Upper lobe of left lung (tissue), 6 donors: Measurements from ENCODE around the gene MSH4. TPM values are rescaled to one million over a fixed set of nuclear protein-coding genes. Genes with fewer than 3 reads are reported as not detected.

Experiments
- ATAC-seq, 2 donors: fragments of 200-7000 bp; cut with Tn5 transposase; one replicate each; pipeline ENCODE4 v1.9.1; 2022; ENCODE audit warnings: mild to moderate bottlenecking in 2 of 2, moderate library complexity in 2 of 2; ENCODE audit not compliant: low FRiP score in 2 of 2
- DNase-seq, 2 donors: peaks; one replicate each; pipeline ENCODE4 v3.0.0-alpha.2; 2019 to 2020
- H3K27ac ChIP-seq, 4 donors: fragments of 200-600 bp; sonication (generic); one replicate each; pipeline ENCODE4 v1.5.1; 2016 to 2019
- H3K27me3 ChIP-seq, 4 donors: fragments of 200-600 bp; sonication (generic); one replicate each; pipeline ENCODE4 v1.5.1; 2017 to 2019
- H3K36me3 ChIP-seq, 4 donors: fragments of 200-600 bp; sonication (generic); one replicate each; pipeline ENCODE4 v1.5.1; 2016 to 2019
- H3K4me1 ChIP-seq, 4 donors: fragments of 200-600 bp; sonication (generic); one replicate each; pipeline ENCODE4 v1.5.1; 2018 to 2019
- H3K4me3 ChIP-seq, 4 donors: fragments of 200-600 bp; sonication (generic); one replicate each; pipeline ENCODE4 v1.5.1; 2017 to 2019; ENCODE audit warnings: mild to moderate bottlenecking in 2 of 4, moderate library complexity in 1 of 4
- H3K9me3 ChIP-seq, 4 donors: fragments of 200-600 bp; sonication (generic); one replicate each; pipeline ENCODE4 v1.5.1; 2018 to 2019
- EP300 ChIP-seq, 4 donors: sonication (generic); formaldehyde crosslinking; IDR thresholded peaks; one replicate each; pipeline ENCODE4 v1.5.1; 2017; ENCODE audit warnings: antibody characterized with exemption in 4 of 4, control low read depth in 2 of 4
- POLR2A ChIP-seq, 4 donors: fragments of 450-650 bp; IDR thresholded peaks; one replicate each; pipeline ENCODE4 v1.5.1; 2016 to 2017; ENCODE audit warnings: antibody characterized with exemption in 4 of 4, mild to moderate bottlenecking in 2 of 4
- POLR2AphosphoS5 ChIP-seq, 2 donors: sonication (generic); formaldehyde crosslinking; IDR thresholded peaks; one replicate each; pipeline ENCODE4 v1.5.1; 2017; ENCODE audit warnings: antibody characterized with exemption in 2 of 2
- WGBS, 2 donors: methylation state at CpG; one replicate each; pipeline ENCODE4 v1.1.5; 2017 to 2018; 5-methylcytosine and 5-hydroxymethylcytosine counted together
- total RNA-seq, 6 donors: library from RNA; depleted of rRNA in 4 of 6; stranded (reverse); fragments of >200 nt in 4 of 6; gene quantifications; one replicate each; pipeline versions ENCODE4 v1.1.0 to v1.2.1, GENCODE V29; 2016 to 2021
- TF ChIP-seq, protein P1 (sequence below), 6 experiments: fragments of 450-650 bp in 4 of 6; fragments of 200-600 bp in 2 of 6; sonication (generic) in 2 of 6; IDR thresholded peaks; one replicate each; pipeline ENCODE4 v1.5.1; 2016 to 2019; ENCODE audit warnings: antibody characterized with exemption in 6 of 6
- donor health status: DM: no; HTN: no; CAD: no; lungs with moderate emphysema.
- donor health status: DM: no; HTN: yes; CAD: no; lungs with severe emphysema.

Gene MSH4
- total RNA-seq, 6 donors from 2014 or later = 0.31 to 0.74 (median 0.46) TPM; not detected in 3

DNA sequence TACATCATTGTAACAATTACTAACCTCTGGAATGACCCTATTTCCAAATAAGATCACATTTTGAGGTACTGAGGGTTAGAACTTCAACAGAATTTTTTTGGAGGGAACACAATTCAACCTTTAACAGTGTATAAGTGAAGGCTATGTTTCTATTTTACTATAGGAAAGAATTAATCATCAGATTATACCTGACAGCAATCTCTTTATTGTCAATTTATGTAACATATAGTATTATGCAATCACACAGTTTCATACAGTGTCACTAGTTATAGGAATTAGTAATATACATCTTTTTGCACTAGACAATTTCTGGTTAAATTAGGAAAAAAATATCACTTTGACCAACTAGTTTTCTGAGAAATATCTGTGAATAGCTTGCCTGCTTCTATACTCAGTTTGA lies 59.1 kb downstream of the MSH4 start:
- TF ChIP-seq POLR2AphosphoS5 (IDR thresholded peaks at IDR 0.05) (no peak), EP300 (IDR thresholded peaks at IDR 0.05) (no peak)
- TF ChIP-seq, protein P1, sequence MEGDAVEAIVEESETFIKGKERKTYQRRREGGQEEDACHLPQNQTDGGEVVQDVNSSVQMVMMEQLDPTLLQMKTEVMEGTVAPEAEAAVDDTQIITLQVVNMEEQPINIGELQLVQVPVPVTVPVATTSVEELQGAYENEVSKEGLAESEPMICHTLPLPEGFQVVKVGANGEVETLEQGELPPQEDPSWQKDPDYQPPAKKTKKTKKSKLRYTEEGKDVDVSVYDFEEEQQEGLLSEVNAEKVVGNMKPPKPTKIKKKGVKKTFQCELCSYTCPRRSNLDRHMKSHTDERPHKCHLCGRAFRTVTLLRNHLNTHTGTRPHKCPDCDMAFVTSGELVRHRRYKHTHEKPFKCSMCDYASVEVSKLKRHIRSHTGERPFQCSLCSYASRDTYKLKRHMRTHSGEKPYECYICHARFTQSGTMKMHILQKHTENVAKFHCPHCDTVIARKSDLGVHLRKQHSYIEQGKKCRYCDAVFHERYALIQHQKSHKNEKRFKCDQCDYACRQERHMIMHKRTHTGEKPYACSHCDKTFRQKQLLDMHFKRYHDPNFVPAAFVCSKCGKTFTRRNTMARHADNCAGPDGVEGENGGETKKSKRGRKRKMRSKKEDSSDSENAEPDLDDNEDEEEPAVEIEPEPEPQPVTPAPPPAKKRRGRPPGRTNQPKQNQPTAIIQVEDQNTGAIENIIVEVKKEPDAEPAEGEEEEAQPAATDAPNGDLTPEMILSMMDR (IDR thresholded peaks at IDR 0.05) = no peak
- H3K27ac ChIP-seq = no peak overlapping the region
- no peak overlapping the region for H3K4me3 ChIP-seq
- H3K4me1 ChIP-seq = no peaks in the 10 kb centered on the region
- H3K36me3 ChIP-seq = no peaks in the 10 kb centered on the region
- H3K9me3 ChIP-seq = no peaks in the 10 kb centered on the region
- DNase-seq = no peak
- H3K27me3 ChIP-seq = no peaks in the 10 kb centered on the region
- ATAC-seq = no peak

DNA sequence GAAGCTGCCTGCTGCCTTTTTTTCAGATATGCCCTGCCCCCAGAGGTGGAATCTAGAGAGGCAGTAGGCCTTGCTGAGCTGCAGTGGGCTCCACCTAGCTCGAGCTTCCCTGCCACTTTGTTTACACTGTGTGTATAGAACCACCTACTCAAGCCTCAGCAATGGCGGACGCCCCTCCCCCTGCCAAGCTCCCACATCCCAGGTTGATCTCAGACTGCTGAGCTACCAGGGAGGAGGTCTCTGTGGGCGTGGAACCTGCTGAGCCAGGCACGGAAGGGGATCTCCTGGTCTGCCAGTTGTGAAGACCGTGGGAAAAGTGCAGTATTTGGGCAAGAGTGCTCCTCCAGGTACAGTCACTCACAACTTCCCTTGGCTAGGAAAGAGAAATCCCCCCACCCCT lies 65.1 kb downstream of the MSH4 start:
- WGBS, 2 donors = 66 to 71% methylated on average over 3 to 6 of the region's 6 CpGs
- TF ChIP-seq, protein P1 (IDR thresholded peaks at IDR 0.05) = no peak
- no peak for TF ChIP-seq EP300 (IDR thresholded peaks at IDR 0.05)
- no peak for TF ChIP-seq POLR2A (IDR thresholded peaks at IDR 0.05)
- no peak for TF ChIP-seq POLR2AphosphoS5 (IDR thresholded peaks at IDR 0.05)
- Histone ChIP-seq H3K4me1 (no peaks in the 10 kb centered on the region), H3K4me3 (no peak overlapping the region), H3K27me3 (no peaks in the 10 kb centered on the region), H3K9me3 (no peaks in the 10 kb centered on the region), H3K27ac (no peak overlapping the region), H3K36me3 (no peaks in the 10 kb centered on the region)
- DNase-seq = no peak
- no peak for ATAC-seq

DNA sequence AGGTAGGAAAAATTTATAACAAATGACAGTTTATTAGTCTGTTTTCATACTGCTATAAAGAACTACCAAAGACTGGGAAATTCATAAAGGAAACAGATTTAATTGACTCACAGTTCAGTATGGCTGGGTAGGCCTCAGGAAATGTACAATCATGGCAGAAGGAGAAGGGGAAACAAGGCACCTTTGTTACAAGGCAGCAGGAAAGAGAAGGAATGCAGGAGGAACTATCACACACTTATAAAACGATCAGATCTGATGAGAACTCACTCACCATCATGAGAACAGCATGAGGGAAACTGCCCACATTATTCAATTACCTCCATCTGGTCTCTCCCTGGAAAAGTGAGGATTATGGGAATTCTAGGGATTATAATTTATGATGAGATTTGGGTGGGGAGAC lies 74.3 kb downstream of the MSH4 start:
- H3K9me3 ChIP-seq = no peaks in the 10 kb centered on the region
- no peaks in the 10 kb centered on the region for H3K4me1 ChIP-seq
- DNase-seq = no peak
- ATAC-seq = no peak
- no peaks in the 10 kb centered on the region for H3K27me3 ChIP-seq
- H3K36me3 ChIP-seq = no peaks in the 10 kb centered on the region
- TF ChIP-seq EP300 (IDR thresholded peaks at IDR 0.05) = no peak
- TF ChIP-seq, protein P1 (IDR thresholded peaks at IDR 0.05) = no peak
- no peak for TF ChIP-seq POLR2A (IDR thresholded peaks at IDR 0.05)
- TF ChIP-seq POLR2AphosphoS5 (IDR thresholded peaks at IDR 0.05) = no peak
- H3K27ac ChIP-seq = no peak overlapping the region
- no peak overlapping the region for H3K4me3 ChIP-seq
- WGBS, 2 donors = 36 to 55% methylated on average over 1 of the region's 1 CpG

DNA sequence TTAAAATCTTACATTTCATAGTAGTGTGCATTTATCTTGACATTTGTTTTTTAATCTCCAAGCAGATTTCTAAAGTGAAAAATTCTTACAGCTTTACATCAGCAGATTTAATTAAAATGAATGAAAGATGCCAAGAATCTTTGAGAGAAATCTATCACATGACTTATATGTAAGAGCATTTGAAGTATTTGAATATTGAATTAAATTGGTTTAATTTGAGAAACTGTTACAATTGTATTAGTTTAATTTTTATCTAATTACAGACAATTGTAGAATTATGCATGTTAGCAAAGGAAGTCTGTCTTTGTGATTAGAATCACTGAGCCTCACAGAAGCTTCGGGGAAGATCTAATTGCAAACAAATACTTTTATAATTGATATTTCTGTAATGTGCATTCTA lies 83.3 kb downstream of the MSH4 start:
- TF ChIP-seq, protein P1 (IDR thresholded peaks at IDR 0.05) = no peak
- TF ChIP-seq POLR2A (IDR thresholded peaks at IDR 0.05) = no peak
- no peak for TF ChIP-seq EP300 (IDR thresholded peaks at IDR 0.05)
- no peak for TF ChIP-seq POLR2AphosphoS5 (IDR thresholded peaks at IDR 0.05)
- Histone ChIP-seq H3K4me3 (no peak overlapping the region), H3K9me3 (no peaks in the 10 kb centered on the region), H3K4me1 (no peaks in the 10 kb centered on the region), H3K27ac (no peak overlapping the region), H3K36me3 (no peaks in the 10 kb centered on the region), H3K27me3 (no peaks in the 10 kb centered on the region)
- no peak for ATAC-seq
- WGBS, 2 donors = 83 to 84% methylated on average over 1 of the region's 1 CpG
- DNase-seq = no peak

DNA sequence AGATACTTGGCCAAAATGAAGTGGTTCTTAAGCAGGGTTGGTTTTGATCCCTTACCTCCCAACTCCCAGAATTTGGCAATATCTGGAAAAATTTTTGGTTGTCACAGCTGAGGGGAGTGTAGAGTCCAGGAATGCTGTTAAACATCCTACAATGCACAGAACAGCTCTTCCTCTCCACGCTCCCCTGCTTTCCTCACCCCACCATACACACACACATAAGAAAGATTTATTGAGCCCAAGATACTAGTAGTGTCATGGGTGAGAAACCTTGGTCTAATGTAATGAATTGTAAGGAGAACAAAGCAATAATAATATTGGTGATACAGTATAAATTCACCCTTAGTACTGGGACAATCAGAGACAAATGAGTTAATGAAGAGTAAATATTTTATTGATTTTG lies 87.8 kb downstream of the MSH4 start:
- H3K36me3 ChIP-seq = no peaks in the 10 kb centered on the region
- no peaks in the 10 kb centered on the region for H3K27me3 ChIP-seq
- DNase-seq (no peak), ATAC-seq (no peak)
- no peaks in the 10 kb centered on the region for H3K9me3 ChIP-seq
- WGBS, 2 donors = 84 to 91% methylated on average over 1 of the region's 1 CpG
- no peaks in the 10 kb centered on the region for H3K4me1 ChIP-seq
- no peak for TF ChIP-seq POLR2AphosphoS5 (IDR thresholded peaks at IDR 0.05)
- TF ChIP-seq EP300 (IDR thresholded peaks at IDR 0.05) = no peak
- TF ChIP-seq POLR2A (IDR thresholded peaks at IDR 0.05) = no peak
- TF ChIP-seq, protein P1 (IDR thresholded peaks at IDR 0.05) = no peak
- no peak overlapping the region for H3K4me3 ChIP-seq
- H3K27ac ChIP-seq = no peak overlapping the region
